ENCODE data around the gene GSAP. TPM values are rescaled to one million over a fixed set of nuclear protein-coding genes. Genes with fewer than 3 reads are reported as not detected.
"Not testable (repeated sequence)": the region's sequence is repeated elsewhere in the genome, so short reads cannot be mapped to it uniquely, and the experiment has no call there.

GSAP gene
- total RNA-seq, 1 donor from 2014 or later = 9.3 TPM

DNA sequence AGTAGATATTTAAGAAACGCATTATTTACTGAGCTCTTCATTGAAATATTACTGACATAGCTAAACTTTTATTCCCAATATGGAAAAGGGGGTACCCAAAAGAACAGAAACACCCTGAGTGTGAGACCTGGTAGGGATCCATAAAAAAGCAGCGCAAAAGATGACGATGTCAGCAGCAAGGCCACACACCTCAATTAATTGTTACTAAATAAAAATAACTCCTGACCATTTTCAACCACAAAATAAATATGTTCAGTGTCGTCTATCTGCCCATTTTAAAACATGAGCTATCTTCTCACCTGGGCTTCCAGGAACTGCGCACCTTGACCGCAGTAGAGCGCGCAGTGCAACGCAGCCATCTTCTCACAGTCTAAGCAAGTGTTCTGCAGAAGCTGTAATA is 61.2 kb downstream of the GSAP start:
- DNase-seq (ENCODE audit: low read depth) = no peak

DNA sequence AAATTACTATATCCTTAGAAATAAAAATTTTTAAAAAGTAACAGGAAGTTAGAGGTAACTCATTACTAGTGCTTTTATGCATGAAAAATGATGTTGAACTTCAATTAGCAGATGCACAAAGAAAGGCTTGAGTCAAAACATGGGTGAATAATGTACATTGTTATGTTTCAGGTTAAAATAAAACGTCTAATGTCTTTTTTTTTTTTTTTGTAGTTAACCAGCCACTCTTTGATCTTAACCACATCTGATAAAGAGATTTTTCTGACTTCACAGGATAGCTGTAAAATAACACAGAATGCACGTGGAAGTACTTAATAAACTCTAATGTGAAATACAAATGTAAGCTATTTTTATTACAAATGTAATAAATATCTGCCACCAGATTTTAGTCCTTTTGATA is 61.7 kb downstream of the GSAP start:
- no peak for DNase-seq (ENCODE audit: low read depth)

DNA sequence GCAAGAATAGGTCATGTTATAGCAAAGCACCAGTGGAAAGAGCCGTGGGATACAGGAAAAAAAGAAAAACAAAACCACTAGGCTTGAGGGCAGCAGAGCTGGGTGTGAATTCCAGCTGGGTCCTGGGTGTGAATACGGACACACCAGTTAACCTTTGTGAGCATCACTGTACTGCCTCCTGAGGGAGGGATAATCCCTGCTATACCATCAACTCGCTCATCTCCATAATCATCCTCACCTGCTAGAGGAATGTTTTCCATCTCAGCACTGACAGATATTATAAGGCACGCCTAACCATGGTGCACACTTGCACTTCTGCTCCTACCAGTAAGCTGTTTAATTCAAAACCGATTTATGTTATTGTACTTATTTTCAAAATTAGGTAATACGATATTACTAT is 62.2 kb downstream of the GSAP start:
- DNase-seq (ENCODE audit: low read depth) = no peak

DNA sequence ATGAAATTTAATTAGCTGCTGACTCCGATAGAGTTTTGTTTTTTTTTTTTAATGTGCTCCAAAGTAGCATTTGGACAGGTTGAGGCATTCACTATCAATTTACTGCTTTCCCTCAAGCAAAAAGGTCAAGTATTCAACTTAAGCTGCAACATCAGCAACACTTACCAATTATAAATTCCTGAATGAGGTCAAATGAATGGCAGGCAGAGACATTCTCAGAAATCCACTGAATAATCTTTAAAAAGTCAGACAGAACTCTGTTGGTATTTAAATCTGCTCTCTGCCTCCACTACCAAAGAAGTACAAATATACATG is 62.8 kb downstream of the GSAP start:
- DNase-seq (ENCODE audit: low read depth) = no peak

DNA sequence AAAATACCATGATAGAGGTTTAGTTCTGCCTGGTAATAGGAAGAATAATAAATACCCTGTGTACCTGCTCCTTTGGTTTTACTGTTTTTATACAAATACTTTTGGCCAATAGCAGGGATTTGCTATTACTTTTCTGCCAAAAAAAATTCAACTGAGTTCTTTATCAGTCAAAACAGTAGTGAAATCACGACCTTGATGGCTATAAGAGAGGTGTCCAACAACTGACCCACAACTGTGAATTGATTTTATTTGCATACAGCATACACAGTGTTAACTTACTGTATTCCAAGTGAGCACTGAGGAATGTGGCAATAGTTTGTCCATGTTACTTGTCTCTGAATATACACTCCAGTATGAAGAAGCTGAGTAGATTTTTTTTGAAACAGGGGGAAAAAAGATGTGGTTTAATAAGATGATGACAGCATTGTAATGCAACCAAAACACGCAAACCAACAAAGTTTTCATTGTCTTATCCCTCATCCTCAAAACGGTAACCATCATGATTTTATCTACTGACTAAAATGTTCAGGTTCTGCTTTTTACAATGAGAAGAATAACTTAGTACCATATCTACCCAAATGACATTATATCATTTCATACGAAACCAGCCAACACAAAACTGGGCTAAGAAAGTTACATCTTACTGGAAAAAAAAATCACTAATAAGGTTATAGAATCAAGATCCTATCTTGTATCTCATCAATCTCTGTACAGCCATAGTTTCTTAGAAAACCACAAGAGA is 63.3 kb downstream of the GSAP start:
- DNase-seq (ENCODE audit: low read depth) = no peak

DNA sequence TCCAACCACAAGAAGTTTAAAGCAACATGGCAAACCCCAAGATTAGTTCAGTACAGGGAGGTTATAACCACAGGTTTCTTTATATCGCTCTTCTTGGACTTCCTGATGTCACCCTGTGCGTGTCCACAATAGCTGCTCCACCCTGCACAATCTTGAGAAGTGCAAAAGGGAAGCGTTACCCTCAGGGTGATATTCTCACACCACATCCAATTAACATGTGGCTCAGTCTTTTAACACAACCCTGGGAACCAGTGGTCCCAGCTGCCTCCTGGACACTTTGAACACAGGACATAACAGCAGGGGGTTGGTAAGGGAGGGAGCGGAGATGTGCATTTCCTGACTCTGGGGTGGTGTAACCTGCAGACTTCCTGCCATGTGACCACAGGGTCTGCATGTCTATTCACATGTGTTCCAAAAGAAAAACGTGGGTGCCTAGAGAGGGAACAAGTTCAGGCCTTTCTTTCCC is 64.6 kb downstream of the GSAP start:
- DNase-seq (ENCODE audit: low read depth) = no peak

DNA sequence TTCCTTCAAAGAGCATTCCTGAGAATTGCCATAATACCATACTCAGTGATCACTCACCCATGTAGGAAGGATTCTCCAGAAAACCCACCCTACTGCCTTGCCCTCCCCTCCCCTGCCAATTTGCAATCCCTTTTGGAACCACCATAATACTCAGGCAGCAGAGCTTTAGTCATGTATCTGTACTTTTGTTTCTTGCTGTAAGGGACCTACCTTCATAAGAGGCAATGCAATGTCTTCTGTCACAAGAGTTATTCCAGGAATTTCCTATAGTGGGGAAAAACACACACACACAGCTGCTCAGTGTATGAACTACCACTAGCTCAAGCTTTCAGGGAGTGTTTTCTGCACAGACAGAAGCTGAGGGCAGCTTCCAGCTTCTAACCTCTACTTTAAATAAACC is 67.0 kb downstream of the GSAP start:
- DNase-seq (ENCODE audit: low read depth) = peak; percentile 62

DNA sequence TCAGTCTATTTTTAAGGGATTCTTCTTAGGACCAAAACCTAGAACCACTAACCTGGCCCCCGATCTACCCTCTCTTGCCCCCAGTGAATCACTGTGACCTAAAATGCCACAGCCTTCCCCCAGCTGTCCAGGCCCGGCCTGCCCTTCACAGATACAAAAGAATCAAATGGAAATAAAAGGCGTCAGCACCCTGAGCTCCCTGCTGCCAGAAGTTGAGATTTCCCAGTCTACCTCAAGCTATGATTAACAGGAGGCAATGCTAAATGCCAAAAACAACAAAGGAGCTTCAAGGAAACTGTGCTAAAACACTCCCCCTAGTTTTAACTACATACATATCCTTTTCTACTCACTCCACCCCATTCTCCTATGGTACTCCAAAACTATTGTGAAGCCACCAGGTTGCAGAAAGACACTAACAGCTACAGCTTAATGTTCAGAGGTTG is 67.8 kb downstream of the GSAP start:
- peak; percentile 94 for DNase-seq (ENCODE audit: low read depth)

DNA sequence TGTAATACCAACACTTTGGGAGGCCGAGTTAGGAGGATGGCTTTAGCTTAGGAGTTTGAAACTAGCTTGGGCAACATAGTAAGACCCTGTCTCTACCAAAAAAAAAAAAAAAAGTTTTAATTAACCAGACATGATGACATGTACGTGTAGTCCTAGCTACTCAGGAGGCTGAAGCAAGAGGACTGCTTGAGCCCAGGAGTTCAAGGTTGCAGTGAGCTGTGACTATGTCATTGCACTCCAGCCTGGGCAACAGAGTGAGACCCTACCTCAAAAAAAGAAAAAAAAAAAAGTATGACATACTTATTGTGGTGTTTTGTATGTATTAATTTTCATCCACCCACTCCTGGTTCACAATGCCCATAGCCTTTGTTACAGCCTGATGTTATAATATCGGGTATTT is 69.7 kb downstream of the GSAP start:
- no peak for DNase-seq (ENCODE audit: low read depth)

DNA sequence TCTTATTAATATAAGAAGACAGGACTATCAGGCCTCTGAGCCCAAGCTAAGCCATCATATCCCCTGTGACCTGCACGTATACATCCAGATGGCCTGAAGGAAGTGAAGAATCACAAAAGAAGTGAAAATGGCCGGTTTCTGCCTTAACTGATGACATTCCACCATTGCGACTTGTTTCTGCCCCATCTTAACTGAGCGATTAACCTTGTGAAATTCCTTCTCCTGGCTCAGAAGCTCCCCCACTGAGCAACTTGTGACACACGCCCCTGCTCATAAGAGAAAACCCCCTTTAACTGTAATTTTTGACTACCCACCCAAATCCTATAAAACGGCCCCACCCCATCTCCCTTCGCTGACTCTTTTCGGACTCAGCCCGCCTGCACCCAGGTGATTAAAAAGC is 70.7 kb downstream of the GSAP start:
- not testable (repeated sequence) for DNase-seq (ENCODE audit: low read depth)

DNA sequence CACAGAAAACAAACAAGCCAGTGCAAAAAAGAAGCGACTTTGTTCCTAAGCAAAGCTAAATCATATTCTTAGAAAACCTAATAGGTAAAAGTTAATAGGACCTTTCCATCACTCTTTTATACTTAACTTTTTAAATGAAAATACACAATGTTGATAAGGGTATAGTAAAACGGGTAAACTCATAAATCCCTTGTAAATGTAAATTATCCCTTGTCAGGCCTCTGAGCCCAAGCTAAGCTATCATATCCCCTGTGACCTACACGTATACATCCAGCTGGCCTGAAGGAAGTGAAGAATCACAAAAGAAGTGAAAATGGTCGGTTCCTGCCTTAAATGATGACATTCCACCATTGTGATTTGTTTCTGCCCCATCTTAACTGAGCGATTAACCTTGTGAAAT is 76.4 kb downstream of the GSAP start:
- no peak for DNase-seq (ENCODE audit: low read depth)

DNA sequence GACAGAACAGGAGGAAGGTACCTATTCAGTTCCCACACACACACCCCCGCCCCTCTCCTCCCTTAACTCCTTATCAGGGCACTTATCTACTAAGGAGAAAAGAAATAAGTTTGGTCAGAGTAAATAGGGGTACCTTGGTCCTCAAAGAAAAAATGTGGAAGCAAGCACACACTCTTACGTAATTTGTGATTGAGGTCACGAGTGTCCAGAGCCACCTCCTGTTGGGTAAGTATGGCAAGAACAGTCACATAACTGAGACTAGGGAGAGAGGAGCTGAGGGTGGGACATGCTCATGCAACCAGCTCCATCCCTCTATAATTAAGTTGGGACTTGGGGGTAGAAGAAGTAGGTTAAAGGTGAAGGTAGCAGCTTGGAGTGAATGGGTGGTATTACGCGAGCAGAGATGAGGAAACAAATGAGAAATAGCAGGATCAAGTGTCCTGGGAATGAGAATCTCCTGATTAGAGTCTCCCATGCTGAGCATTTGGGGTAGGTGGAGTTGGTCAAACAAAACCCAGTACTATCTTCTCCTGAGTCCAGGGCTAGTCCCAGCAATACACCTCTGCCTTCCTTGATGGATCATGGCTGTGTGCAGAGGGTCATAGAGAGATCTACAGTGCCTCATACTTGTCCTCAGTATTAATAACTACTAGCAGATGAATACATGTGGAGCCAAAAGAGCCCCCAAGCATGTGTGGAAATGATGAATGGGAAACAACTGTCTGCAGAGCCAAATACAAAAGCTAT is 77.1 kb downstream of the GSAP start:
- peak; percentile 51 for DNase-seq (ENCODE audit: low read depth)

DNA sequence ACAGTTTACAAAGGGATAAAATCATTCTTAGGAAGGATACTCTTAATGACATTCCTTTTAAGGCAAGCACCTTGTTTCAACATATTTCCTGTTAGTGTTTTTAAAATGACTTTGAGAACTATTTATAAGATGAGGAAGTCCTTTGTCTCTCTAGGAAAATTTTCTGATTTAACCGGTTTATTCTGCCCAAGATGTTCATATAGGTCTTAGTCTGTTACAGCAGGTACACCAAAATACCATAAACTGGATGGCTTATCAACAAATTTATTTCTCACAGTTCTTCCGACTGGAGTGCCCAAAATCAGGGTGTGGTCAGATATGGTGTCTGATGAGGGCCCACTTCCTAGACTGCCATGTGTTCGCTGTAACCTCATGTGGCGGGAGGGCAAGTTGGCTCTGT is 77.9 kb downstream of the GSAP start:
- DNase-seq (ENCODE audit: low read depth) = peak; percentile 34

DNA sequence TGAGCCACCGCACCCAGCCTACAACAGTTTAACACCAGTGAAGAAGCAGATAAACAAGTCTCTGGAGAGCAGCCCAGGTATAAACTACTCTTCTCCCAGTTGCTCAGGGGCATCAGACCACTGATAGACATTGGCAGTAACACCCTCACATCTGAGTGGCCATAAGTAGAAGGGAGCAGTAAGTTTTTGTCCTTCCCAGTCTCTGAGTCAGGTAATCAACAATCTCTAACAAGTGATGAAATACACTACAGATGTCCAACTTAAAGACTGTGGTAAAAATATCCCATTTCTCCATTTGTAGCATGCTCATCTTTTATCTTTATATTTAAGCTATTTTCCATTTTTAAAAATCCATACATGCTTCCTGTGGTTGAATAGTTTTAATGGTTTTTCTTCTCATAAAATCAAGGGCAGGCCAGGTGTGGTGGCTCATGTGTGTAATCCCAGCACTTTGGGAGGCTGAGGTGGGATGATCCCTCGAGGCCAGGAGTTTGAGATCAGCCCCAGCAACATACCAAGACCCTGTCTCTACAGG is 78.6 kb downstream of the GSAP start:
- DNase-seq (ENCODE audit: low read depth) = no peak

DNA sequence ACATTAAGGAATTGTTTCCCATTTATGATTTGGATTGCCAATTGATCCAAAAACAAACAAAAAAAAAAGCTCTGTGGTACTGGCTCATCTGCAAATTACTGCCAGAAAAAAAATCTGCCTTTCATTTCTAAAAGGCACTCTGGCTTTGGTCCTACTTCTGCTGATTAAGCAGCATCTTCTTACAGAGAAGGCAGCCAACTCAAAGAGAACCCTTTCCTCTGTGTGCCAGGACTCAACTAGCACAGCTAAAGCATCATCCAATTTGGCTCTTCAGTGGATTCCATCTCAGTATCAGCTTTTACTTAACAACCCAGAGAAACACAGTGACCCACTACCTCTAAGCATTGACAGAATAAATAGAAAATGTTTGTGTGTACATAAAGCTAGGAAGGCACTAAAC is 80.6 kb downstream of the GSAP start:
- DNase-seq (ENCODE audit: low read depth) = no peak

DNA sequence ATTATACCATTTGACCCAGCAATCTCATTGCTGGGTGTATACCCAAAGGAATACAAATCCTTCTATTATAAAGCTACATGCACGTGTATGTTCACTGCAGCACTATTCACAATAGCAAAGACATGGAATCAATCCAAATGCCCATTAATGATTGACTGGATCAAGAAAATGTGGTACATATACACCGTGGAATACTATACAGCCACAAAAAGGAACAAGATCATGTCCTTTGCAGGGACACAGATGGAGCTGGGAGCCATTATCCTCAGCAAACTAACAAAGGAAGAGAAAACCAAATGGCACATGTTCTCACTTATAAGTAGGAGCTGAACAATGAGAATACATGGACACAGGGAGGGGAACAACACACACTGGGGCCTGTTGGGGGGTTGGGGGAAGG is 82.1 kb downstream of the GSAP start:
- not testable (repeated sequence) for DNase-seq (ENCODE audit: low read depth)

DNA sequence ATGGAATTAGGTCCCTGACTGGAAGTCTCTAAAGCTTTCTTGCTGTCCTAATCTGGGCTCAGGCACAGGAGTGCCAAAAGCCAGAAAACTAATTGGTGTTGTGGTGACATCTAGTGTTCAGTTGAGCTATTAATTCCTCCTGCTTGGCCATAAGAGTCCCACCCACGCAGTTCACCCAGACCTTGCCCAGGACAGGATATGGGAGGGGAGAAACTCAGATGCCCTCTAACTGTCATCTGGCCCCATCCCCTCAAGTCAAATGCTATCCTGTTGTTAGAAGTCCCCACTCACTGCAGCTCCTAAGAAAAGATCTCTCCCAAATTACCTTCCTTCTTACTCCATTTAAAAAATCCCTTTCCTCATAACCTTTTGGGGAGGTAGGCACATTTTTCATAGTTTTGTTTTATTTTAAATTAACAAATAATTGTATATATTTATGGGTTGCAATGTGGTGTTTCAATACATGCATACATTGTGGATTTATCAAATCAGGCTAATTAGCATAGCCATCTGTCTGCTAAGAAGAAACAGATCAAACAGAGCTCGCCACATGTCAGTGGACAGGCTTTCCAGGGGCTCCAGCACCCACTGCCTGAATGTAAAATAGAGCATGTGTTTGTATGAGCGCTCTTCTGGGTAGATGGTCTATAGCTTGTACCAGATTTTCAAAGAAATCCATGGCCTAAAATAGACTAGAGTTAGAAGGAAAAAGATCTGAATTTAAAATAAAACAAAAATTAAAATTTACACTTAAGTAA is 84.0 kb downstream of the GSAP start:
- DNase-seq (ENCODE audit: low read depth) = peak; percentile 94

DNA sequence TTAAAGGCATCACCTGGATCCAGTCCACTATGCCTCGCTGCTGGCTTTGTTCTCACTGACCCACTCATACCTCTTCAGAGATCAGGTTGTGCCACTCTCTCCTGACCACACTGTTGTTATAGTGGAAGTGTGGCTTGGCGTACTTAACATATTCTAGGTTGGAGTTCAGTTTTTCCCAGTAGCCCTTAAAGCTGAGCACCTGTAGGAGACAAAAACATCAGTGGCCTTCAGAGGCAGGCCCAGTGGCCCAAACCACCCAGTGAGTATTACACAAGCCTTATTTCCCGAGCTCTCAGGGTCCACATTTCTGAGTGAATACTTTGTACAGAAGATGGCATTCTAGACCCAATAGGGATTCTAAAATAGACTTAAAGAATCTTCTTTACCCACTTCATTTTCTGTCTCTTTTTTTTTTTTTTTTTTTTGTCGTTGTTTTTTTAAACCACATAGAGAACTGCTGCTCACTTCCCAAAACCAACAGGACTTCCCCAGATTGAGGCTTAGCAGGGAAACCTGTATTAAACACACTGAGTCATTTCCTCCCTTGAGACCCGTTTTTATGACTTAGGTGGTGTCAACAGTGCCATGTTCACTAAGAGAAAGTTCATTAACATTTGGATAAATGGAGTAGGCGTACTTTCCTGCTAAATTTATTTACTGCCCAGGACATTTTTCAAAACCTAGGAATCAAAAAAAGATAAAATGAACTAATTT is 85.8 kb downstream of the GSAP start:
- DNase-seq (ENCODE audit: low read depth) = peak; percentile 92

DNA sequence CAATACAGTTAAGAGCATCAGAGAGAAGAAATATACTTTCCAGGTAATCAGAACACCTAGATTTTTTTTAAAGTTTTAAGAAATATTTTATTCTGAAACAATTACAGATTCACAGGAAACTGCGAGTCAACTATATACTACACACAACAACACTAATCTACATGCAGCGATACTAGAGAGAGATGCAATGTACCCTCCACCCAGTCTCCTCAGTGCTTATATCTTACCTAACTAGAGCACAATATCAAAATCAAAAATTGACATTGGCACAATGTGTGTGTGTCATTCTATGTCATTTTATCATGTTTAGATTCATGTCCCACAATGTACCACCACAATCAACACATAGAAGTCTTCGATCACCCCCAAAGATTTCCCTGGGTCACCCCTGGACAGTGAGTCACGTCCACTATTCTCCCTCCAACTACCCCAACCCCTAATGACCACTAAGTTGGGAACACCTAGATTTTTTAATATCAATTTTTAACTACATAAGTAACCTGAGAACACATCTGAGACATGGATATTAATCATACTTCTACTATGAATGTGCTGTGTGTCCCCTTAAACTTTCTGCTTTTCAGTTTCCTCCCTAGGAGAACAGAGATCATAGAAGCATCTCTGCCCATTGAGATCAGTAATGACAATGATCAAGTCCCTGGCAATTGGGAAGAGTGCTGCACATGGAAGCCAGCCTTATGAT is 86.5 kb downstream of the GSAP start:
- no peak for DNase-seq (ENCODE audit: low read depth)

DNA sequence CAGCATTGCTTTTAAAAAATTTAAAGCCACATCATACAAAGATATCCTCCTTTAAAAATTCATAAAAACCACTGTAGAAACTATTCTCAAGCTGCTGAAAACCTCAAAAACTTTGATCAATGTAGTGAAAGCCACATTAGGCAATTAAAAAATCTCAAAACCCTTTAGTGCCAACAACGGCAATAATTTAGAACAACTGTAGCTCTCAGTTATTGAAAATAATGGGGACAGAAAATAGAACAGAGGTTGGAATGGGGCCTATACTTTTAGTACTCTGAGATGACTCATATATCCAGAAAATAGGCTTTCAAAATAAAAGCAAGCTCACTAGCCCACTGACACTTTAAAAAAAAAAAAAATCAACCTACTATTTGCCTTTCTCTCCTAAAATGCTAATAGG is 87.5 kb downstream of the GSAP start:
- peak; percentile 65 for DNase-seq (ENCODE audit: low read depth)

DNA sequence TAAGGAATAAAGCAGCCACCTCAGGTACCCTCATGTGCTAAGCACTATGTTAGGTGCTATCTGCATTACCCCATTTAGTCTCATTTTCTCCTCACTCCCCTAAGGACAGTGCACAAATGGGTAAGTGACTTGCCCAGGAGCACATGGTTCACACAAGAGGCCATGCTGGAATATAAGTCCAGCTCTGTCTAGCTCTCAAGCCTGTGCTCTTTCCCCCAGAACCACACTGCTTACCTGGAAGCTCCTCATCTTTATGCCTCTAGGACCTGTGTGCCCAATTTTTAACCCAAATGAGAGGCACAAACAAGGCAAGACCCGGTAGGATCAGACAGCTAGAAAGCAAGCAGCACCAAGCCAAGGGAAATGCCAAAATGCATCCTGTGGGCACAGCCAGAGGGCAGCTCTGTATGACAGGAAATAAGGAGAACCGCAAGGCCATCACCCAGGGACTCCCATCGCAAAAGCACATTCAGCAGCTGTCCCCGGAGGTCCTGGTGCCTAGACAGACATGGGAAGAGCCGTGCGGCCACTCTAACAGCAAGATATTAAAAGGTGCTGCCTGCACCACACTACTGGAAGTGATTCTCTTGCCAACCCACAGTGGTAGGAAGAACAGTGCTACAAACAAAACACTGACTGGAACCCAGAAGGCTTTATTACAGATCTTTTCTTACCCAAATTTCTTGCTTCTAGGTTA is 88.1 kb downstream of the GSAP start:
- DNase-seq (ENCODE audit: low read depth) = no peak
